ENCODE results near the gene C5AR2. TPM values are rescaled to one million over a fixed set of nuclear protein-coding genes. Genes with fewer than 3 reads are reported as not detected.
"Not testable (repeated sequence)": the region's sequence is repeated elsewhere in the genome, so short reads cannot be mapped to it uniquely, and the experiment has no call there.

Gene C5AR2
- total RNA-seq, 1 donor from 2014 or later = 6.4 TPM

- ATAC-seq = no peak
- Histone ChIP-seq H3K36me3 (peaks cover 6% of the 10 kb centered on the region), H3K27me3 (ENCODE audit: low read depth) (no peaks in the 10 kb centered on the region), H3K4me1 (no peaks in the 10 kb centered on the region), H3K27ac (no peak overlapping the region), H3K4me3 (no peak overlapping the region), H3K9me3 (no peaks in the 10 kb centered on the region)
- DNase-seq = no peak
- no peak for TF ChIP-seq CTCF (IDR thresholded peaks at IDR 0.05)
- intact Hi-C loops (cut with DNase I) = no loop called here
Observed at GRCh38 chr19:47340477-47341208, 8.7 kb downstream of the C5AR2 start.

GRCh38 chr19:47341734-47342133, 9.8 kb downstream of the C5AR2 start:
- no peak overlapping the region for H3K4me3 ChIP-seq
- no peak for TF ChIP-seq CTCF (IDR thresholded peaks at IDR 0.05)
- no peaks in the 10 kb centered on the region for H3K9me3 ChIP-seq
- ATAC-seq (no peak), DNase-seq (no peak)
- intact Hi-C loops (cut with DNase I) = no loop called here
- no peaks in the 10 kb centered on the region for H3K27me3 ChIP-seq (ENCODE audit: low read depth)
- peaks cover 6% of the 10 kb centered on the region for H3K36me3 ChIP-seq
- no peaks in the 10 kb centered on the region for H3K4me1 ChIP-seq
- no peak overlapping the region for H3K27ac ChIP-seq

- peaks cover 2% of the 10 kb centered on the region for H3K4me1 ChIP-seq
- intact Hi-C loops (cut with DNase I) = no loop called here
- ATAC-seq (no peak), DNase-seq (no peak)
- H3K27me3 ChIP-seq (ENCODE audit: low read depth) = no peaks in the 10 kb centered on the region
- no peak for TF ChIP-seq CTCF (IDR thresholded peaks at IDR 0.05)
- no peaks in the 10 kb centered on the region for H3K9me3 ChIP-seq
- no peak overlapping the region for H3K4me3 ChIP-seq
- H3K36me3 ChIP-seq = peaks cover 6% of the 10 kb centered on the region
- H3K27ac ChIP-seq = no peak overlapping the region
Observed at GRCh38 chr19:47343194-47343802, 11.3 kb downstream of the C5AR2 start.

- Histone ChIP-seq H3K4me1 (peaks cover 8% of the 10 kb centered on the region), H3K27me3 (ENCODE audit: low read depth) (no peaks in the 10 kb centered on the region), H3K9me3 (no peaks in the 10 kb centered on the region), H3K27ac (no peak overlapping the region), H3K4me3 (no peak overlapping the region), H3K36me3 (peaks cover 6% of the 10 kb centered on the region)
- intact Hi-C loops (cut with DNase I) = no loop called here
- ATAC-seq = no peak
- TF ChIP-seq CTCF (IDR thresholded peaks at IDR 0.05) = no peak
- DNase-seq = no peak
Observed at GRCh38 chr19:47344425-47344824, 12.4 kb downstream of the C5AR2 start.

- H3K4me3 ChIP-seq; intact Hi-C loops (cut with DNase I); H3K27me3 ChIP-seq (ENCODE audit: low read depth); DNase-seq; H3K36me3 ChIP-seq; H3K27ac ChIP-seq; ATAC-seq; H3K9me3 ChIP-seq: not testable (repeated sequence)
- H3K4me1 ChIP-seq = peaks cover 19% of the 10 kb centered on the region
Observed at GRCh38 chr19:47346024-47346423, 14.0 kb downstream of the C5AR2 start.

All from lower lobe of right lung (tissue), 2 donors.